HG02678 (cell line): ENCODE data around the gene ARMC2.
"Not testable (repeated sequence)": the region's sequence is repeated elsewhere in the genome, so short reads cannot be mapped to it uniquely, and the experiment has no call there.

ENCODE experiments used
- ATAC-seq: cut with Tn5 transposase; IDR thresholded peaks from one replicate; pipeline ENCODE4 v1.9.1; 2021; ENCODE audit warnings: mild to moderate bottlenecking, moderate library complexity; ENCODE audit not compliant: unreplicated experiment

Gene ARMC2

DNA sequence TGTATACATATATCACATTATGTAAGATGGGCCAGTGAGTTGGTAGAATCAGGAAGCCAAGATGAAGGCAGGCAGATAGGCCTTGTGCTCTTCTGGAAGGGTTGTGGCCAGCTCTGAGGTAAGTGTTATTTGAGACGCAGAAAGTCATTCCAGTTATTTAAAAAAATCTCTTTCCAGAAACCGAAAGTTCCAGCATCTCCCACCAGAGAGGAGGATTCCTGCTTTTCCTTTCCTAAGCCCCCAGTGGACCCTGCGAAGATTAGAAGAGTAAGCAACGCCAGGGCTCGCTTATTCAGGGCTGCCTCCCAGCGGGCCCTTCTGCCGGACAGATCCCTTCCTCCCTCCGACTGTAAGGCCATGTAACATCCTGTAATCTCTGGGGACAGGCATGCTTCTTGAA is 20.4 kb downstream of the ARMC2 start:
- no peak for ATAC-seq

- ATAC-seq: no peak
Observed at GRCh38 chr6:108869876-108870275, 21.7 kb downstream of the ARMC2 start.

GRCh38 chr6:108870357-108870756 is 22.1 kb downstream of the ARMC2 start:
- ATAC-seq: no peak

DNA sequence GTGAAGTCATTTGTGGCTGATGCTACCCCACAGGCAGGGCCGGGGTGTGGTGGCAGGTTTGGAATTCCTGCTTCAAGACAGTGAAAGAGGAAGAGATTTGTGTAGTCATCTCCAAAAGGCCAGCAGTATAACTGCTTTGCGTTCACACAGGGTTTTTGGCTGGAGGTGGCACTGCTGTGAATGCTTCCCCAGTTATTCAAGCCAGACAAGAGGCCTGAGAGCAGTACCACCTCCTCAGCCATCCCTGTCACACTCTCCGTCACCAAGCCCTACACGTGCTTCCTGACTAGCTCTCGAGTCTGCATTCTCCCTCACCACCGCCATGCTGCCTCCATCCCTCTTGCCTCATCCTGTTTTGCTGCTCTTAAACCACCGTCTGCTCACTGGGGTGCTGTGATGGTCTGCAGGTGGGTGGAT is 23.9 kb downstream of the ARMC2 start:
- no peak for ATAC-seq

GRCh38 chr6:108872575-108872974 is 24.4 kb downstream of the ARMC2 start:
- no peak for ATAC-seq

- ATAC-seq: no peak
Observed at GRCh38 chr6:108873251-108873650, 25.0 kb downstream of the ARMC2 start.

- no peak for ATAC-seq
Observed at GRCh38 chr6:108873971-108874370, 25.7 kb downstream of the ARMC2 start.

- ATAC-seq: peak; percentile 90
Observed at GRCh38 chr6:108874470-108875160, 26.4 kb downstream of the ARMC2 start.

GRCh38 chr6:108875161-108875555 is 26.9 kb downstream of the ARMC2 start:
- ATAC-seq: peak; percentile 30

DNA sequence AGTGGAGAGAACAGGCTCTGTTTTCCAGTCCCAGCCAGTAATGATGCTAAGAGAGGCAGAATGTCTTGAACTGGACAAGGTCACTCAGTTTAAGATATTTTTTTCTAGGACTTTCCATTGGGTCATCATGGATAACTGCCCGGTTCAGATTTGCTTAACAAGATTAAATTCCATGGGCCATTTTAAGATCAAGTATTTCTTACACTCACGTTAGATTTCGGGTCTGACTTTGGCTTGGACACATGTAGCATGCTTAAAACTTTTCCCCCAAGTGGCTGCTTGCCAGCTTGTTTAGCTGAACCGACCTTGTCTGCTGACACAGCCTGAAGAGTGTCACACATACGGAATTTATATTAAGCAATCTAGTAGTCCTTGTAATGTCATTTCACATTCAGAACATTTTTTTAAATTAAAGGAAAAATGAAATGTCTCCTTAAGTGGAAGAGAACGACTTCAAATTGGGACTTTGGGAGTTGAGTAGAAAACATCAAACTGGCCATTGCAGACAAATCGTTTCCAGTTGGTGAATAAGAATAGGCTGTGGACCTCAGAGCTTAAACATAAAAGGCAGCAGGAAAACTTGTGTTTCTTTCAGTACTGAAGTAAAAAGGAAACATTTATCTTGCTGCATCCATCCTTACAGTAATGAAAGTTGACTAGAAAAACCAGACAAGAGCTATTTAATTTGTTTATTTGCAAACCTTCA is 29.0 kb downstream of the ARMC2 start:
- ATAC-seq: no peak

GRCh38 chr6:108878942-108879341 is 30.7 kb downstream of the ARMC2 start:
- ATAC-seq: no peak

GRCh38 chr6:108883172-108883571 is 35.0 kb downstream of the ARMC2 start:
- ATAC-seq: peak; percentile 88

DNA sequence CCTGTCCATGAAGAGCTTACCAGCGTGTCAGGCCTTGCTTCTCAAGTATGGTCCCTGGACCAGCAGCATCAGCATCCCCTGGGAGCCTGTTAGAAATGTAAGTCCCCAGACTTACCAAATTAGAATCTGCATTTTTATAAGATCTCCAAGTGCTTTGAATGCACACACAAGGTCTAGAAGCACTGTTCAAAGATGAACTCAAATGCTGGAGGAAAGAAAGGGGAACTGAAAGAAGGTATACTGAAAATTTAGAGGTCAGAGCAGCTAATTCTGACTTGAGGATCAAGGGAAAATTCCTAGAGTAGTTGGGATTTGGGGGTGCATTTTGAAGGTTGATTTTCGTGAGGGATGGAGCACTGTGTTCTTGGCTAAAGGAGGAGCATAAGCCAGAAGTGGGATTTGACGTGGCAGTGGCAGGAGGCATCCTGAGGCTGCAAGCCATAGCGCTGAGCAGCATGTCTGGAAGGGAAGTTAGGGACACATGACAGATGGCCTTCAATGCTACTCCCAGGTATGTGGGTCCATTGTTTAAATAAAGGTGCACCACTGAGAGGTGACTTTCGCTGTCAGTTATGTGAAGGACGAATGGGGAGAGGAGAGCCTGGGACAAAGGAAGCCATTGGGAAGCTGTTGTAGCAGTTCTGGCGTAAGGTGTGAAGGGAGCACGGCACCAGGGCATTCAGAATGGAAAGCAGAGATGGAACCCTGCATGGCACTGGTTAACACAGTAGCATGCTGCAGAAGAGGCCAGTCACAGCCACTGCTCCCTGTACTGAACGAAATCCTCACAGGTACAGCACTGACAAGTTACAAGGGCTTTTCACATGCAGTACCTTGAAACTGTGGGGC is 36.2 kb downstream of the ARMC2 start:
- no peak for ATAC-seq

- ATAC-seq: no peak
Observed at GRCh38 chr6:108888052-108888451, 39.8 kb downstream of the ARMC2 start.

- no peak for ATAC-seq
Observed at GRCh38 chr6:108888745-108889144, 40.5 kb downstream of the ARMC2 start.

- not testable (repeated sequence) for ATAC-seq
Observed at GRCh38 chr6:108890898-108891297, 42.7 kb downstream of the ARMC2 start.

DNA sequence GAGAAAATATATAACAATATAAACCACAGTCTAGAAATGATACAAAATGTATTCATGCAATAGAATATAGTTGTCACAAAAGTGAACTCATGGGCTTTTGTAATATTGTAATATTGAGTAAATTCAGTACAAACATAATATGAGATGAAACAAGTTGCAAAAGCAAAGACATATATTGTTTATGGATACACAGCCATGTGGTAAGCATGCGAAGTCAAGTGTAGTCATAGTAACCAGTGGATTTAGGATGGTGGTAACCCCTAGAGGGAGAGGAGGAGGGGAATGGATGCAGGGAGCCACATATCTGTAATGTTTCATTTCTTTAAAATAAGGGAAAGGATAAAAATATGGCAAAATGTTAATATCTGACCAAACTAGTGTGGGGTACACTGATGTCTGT is 47.3 kb downstream of the ARMC2 start:
- no peak for ATAC-seq

- ATAC-seq: no peak
Observed at GRCh38 chr6:108896111-108896661, 48.0 kb downstream of the ARMC2 start.

GRCh38 chr6:108897371-108897770 is 49.1 kb downstream of the ARMC2 start:
- ATAC-seq: no peak

DNA sequence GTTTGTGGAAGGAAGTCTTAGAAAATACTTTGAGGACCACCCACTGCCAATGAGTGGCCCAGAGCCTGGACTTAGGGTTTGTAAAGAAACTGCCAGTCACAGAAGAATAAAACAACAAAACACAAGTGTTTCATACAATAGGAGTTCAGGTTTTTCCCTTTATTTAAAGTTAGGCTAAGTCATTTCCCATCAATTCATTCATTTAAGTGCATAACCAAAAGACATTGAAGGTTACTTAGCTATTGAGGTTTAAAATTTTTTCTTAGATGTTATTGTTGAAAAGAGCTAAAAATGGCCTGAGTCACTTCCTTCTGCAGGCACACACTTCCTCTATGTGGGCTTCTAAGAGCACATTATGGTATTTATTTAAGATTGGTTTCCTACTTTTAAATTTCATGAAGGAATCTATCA is 54.2 kb downstream of the ARMC2 start:
- no peak for ATAC-seq

DNA sequence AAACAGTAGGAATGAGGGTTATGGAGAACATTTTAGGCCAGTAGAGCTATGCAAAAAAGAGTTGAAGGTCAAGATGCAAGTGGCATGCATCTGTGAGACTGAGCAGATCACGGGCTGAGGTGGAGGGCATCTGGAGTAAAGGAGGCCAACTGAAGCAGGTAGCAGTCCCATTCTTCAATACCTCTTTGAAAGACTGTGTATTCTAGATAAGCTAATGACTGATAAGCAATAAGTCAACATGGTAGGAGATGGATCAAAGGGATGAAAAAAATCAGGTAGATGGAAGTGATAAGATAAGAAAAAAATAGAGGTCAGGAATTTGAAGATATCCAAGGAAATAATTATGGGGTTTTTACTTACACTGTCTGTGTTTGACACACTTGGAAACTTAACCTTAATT is 55.6 kb downstream of the ARMC2 start:
- ATAC-seq: no peak
